NCI-H128 (cell line): ENCODE results near the gene PPEF2.
"Not testable (repeated sequence)": the region's sequence is repeated elsewhere in the genome, so short reads cannot be mapped to it uniquely, and the experiment has no call there.

ENCODE experiments used
- DNase-seq: peaks from one replicate; lab custom pipeline; 2025; ENCODE audit not compliant: unreplicated experiment; lab: John Stamatoyannopoulos, UW

The PPEF2 gene

GRCh38 chr4:75898536-75898935 is 3.7 kb downstream of the PPEF2 start:
- no peak for DNase-seq

DNA sequence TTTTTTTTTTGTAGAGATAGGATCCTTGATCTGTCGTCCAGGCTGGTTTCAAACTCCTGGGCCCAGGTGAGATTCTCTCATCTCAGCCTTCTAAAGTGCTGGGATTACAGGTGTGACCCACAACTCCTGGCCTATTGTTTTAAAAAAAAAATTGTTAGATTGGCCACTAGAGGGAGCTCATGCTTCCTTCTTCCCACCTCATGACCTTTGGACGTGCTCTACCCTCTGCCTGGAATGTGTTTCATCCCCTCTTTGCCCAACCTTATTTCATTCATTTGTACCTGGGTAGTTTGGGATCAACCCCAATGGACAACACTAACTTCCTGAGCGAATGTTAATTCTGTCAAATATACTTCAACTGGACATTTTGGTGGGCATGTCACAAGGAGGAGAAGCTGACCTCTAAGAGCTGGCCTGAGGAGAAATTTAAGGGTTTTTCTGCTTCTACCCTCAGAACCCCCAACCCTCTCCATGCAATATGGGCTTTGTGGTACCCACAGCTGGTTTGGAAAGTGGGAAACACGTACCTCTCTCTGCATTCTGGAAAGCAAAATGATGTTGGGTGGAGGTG is 6.4 kb downstream of the PPEF2 start:
- no peak for DNase-seq

DNA sequence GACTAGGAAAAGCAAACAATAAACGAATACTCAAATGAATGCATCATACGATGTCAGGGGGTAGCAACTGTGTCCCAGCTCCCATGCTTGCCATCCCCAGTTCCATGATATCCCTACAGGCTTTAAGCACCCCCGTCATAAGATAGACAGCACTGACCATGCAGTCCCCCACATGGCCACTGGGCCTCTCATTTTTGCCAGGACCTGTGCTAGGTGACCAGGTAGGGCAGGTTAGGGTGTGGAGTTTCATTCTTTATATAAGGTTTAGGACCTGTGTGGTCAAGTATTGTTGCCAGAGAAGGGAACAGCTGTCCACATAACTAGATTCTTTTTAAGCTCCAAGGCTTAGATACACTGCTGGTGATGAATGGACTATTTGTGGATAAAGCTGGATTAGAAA is 9.7 kb downstream of the PPEF2 start:
- DNase-seq = no peak

DNA sequence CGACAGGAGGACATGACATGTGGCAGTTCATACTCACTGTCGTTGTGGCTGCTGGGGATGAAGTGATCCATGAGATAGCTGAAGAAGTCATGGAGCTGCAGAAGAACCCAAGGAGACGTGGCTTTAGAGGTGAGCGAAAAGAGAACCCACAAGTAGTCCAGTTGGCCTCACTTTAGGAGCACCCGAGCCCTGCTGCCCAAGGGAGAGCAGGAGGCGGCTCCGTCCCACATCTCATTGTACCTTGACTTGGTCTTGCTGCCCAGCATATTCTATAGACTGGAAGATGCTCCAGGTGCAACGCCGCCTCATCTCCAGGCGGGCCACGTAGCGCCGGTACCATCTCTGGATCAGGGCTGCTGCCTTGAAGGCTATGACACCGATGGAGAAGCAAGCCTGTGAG is 10.6 kb downstream of the PPEF2 start:
- DNase-seq = no peak

DNA sequence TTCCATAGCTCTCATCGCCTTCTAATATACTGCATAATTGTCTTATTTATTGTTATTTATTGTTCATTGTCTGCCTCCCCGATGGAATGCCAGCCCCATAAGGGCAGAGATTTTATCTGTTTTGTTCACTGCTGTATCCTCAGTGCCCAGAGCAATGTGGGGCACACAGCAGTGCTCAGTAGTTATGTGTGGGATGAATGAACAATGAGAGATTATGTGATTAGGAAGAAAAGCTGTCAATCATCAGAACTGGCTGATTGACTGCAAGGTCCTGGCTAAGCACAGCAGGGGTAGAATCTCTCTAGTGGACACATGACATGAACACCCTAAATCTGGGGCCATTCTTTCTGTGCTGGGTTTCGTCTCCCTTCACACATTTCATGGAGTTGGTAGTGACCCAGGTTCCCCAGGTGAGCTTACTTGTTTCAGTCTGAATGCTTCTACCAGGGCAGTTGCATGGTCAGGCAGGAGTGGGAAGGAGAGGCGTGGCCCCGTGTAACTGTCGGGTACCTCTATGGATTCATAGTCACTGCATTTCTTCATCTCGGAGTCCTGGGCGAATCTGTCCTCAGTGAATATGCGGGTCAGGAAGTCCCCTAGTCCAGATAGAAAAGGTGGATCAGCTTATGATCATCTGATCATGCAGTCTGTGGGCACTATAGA is 12.6 kb downstream of the PPEF2 start:
- no peak for DNase-seq

GRCh38 chr4:75886104-75886503 is 16.1 kb downstream of the PPEF2 start:
- DNase-seq = no peak

DNA sequence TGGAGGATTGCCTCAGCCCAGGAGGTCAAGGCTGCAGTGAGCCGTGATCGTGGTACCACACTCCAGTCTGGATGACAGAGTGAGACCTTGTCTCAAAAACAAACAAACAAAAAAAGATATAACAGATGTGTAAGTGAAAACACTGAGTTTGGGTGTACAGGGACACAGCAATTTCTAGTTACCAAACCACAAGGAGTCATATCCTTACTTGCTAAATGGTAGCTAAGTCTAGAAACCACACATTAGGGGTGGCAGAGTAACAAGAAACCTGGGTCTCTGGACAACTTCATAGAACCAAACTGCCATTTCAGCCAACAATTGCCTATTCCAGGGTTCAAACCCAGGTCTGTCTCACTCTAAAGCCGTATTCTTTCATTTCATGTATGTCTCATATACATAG is 20.8 kb downstream of the PPEF2 start:
- DNase-seq = no peak

GRCh38 chr4:75880278-75880677 is 22.0 kb downstream of the PPEF2 start:
- no peak for DNase-seq

GRCh38 chr4:75878246-75878756 is 24.0 kb downstream of the PPEF2 start:
- no peak for DNase-seq

- no peak for DNase-seq
Observed at GRCh38 chr4:75876218-75876617, 26.0 kb downstream of the PPEF2 start.

DNA sequence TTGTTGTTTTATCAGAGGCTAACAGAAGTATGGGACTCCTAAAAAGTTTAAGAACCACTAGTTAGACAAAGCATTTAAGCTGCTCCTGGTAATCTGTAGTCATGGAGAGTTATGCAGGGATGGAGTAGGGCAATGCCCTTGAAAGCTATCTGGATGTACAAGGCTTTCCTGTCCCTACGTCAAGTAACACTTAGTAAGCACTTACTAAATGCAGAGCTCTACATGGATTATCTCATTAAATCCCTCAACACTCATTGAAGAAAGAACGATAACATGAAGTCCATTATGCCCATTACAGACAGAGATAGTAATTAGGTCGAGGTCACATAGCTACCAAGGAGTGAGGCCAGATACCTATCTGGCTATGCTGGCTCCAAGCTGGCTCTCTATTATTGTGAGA is 33.2 kb downstream of the PPEF2 start:
- DNase-seq = no peak

DNA sequence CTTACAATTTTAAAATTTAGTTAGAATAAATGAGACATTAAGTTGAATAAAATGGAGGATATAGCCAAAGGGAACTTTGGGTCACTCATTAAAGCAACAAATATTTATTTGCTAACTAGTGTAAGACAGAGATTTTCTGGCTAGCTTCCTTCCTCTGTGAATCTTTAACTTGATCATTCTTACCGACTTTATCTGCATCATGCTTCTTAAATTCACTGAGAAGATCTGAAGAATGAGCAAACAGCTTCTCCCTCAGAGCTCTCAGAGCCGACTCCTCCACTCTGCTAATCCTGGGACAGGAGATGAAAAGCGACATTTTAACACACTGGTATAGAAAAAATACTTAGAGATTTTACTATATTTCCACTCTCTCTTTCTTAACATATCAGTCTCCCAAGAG is 35.1 kb downstream of the PPEF2 start:
- DNase-seq = no peak

- no peak for DNase-seq
Observed at GRCh38 chr4:75860606-75861005, 41.6 kb downstream of the PPEF2 start.

GRCh38 chr4:75858721-75859120 is 43.5 kb downstream of the PPEF2 start:
- no peak for DNase-seq

DNA sequence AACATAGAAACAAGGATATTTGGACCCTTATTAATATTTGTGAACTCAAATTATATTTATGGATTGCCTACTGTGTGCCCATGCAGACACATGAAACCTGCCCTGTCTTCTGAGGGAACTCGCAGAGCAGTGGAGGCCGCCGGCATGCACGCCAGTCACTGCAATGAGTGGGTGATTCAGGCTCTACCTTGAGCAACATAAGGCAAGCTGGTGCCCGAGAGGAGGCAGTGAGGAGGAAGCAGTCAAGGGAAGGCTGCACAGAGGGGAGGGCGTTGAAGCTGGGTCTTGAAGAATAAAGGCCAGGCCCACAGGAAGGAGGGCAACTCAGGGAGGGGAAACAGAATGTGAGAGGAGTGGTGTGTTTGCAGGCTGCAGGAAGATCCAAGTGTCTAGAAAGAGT is 52.8 kb downstream of the PPEF2 start:
- DNase-seq = no peak

DNA sequence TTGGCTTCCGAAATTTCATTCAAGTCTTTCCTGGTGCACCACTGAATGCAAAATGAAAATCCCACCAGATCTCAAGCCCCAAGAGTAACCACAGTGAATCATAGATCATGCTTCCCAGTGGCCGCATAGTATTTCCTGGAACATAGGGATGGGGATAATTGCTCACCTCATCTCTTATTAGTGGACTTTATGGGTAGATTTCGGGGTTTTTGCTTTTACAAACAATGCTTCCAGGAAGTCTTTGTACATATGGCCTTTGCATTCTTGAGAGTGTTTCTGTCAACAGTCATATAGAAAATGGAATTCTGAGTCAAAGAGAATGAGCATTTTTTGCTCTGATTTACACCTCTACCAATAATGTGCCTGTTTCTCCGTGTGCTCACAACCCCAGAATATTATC is 53.4 kb downstream of the PPEF2 start:
- no peak for DNase-seq

DNA sequence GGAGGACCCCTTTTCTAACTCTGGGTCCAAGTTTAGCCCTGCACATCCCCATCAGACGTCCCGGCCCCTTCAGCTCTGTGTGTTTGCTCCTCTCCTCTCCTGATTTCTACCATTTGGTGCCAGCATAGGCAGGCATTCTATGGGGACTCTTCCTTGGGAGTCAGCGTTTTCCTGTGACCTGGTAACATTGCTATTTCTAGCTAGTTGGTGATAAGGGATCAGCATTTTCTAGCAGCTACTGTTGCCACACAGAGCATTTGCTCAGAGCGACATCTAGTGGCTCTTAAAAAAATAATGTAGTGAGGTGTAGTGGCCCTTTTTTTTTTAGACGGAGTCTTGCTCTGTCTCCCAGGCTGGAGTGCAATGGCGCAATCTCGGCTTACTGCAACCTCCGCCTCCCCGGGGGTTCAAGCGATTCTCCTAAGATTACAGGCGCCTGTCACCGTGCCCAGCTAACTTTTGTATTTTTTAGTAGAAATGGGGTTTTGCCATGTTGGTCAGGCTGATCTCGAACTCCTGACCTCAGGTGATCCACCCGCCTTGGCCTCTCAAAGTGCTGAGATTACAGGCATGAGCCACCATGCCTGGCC is 54.0 kb downstream of the PPEF2 start:
- DNase-seq = not testable (repeated sequence)

GRCh38 chr4:75845992-75846391 is 56.3 kb downstream of the PPEF2 start:
- no peak for DNase-seq

DNA sequence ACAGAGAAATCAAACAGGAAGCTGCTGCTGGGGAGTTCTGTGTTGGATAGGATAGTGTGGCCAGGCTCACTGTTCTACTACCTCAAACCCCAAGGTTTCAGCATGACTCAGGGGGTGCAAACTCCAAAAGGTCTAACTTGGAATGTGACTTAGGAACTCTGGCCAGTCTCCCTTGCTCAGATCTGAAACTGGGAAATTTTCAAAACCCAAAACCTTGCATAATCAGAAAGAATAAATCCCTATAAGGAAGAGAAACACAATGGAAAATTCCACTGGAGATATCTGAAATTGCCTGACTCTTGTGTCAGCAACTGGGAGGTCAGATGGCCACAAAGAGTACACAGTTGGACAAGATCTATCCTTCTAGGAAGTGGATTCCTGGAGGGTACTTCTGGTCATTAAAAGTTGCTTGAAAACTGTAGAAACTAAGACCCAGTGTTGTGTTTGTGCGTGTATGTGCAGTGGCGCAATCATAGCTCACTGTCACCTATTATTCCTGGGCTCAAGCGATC is 58.0 kb downstream of the PPEF2 start:
- no peak for DNase-seq

DNA sequence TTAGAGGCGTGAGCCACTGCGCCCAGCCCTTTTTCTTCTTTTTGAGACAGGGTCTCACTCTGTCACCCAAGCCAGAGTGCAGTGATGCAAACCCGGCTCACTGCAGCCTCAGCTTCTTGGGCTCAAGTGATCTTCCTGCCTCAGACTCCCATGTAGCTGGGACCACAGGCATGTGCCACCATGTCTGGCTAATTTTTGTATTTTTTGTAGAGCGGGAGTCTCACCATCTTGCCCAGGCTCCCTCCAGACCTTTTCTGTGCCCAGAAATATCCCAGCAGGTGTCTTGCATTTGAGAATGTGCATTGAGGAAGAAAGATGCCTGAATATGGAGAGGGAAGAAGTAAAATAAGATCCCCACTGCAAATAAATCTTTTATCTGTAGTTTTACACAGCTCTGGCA is 58.7 kb downstream of the PPEF2 start:
- no peak for DNase-seq

GRCh38 chr4:75841641-75842520 is 60.4 kb downstream of the PPEF2 start:
- no peak for DNase-seq
